GM12873 (cell line): ENCODE measurements around the gene MAST4.

ENCODE experiments used
- CTCF ChIP-seq: IDR thresholded peaks from 2 replicates; pipeline ENCODE4 v1.5.1; 2012; ENCODE audit warnings: low read depth, mild to moderate bottlenecking, moderate library complexity, low read length, control low read depth; ENCODE audit not compliant: insufficient read depth; ENCODE audit errors: missing control alignments

MAST4 gene

DNA sequence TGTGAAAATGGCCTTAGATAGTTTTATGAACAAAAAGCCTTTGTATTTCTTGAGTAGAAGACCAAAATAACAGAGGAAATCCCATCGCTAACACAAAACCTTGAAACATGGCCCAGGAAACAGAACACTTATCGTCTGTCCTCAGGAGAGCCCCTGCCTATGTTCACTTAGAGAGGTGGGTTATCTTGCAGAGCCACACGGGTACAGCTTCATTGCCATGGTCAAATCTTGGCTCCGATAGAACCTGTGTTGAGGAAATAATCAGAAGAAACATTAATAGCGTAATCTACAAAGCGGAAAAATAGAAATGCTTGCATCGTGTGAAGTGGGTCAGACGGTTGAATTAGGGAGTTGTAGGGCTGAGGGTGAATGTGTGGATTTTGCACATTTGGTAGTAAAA is 216.1 kb downstream of the MAST4 start:
- TF ChIP-seq CTCF: no peak

DNA sequence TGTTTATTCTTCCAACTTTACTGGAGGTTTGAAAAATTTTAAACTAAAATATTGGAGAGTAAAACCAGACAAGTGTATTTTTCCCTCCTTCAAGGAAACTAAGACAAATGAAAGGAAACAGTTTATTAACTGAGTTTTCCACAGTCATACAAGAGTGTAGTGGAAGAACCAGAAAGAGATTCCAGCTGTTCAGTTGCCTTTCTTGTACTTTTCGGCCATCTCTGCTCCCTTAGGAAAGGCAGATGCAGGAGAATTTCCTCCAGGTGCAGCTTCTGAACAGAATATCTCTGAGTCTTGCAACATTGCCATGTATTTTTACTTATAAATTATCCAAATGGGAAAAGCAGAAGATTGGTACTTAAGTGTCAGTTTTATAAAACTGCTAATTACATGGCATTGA is 217.1 kb downstream of the MAST4 start:
- TF ChIP-seq CTCF: no peak

DNA sequence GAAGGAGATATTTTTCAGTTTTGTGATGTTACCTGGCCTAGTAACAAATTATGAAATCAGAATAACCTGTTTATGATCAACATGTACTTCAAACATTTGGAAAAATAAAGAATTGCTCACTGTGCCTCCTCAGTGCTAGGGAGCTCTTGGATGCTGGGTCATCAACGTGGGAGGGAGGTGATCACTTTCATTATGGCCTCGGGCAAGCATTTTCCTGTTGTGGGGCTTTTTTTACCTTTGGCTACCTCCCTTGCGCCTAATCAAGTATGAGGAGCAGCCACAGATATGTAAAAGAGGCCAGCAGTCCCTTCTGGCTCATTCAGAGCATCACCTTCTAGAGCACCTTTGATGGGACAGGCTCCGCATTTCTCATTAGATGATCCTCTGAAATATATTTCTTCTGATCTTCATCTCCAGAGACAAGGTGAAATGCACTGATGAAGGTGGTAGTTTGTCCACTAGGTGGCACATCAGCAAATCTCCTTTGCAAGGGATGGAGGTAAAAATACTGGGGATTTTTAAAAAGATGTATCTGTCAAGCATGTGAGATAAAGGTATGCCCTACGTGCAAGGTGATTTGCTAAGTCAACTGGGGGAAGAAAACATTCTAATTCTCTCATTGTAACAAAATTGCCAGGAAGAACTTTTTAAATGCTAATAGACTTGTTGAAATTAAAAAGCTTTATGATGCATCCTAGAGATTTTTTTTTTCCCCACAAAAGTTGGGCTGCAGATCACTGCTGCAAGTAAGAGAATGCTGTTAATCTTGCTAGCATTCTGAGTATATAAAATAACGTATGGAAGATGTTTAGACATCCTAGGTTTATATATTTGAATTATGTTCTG is 218.2 kb downstream of the MAST4 start:
- peak; percentile 71 for TF ChIP-seq CTCF

GRCh38 chr5:66818304-66818934 is 222.2 kb downstream of the MAST4 start:
- TF ChIP-seq CTCF: no peak

DNA sequence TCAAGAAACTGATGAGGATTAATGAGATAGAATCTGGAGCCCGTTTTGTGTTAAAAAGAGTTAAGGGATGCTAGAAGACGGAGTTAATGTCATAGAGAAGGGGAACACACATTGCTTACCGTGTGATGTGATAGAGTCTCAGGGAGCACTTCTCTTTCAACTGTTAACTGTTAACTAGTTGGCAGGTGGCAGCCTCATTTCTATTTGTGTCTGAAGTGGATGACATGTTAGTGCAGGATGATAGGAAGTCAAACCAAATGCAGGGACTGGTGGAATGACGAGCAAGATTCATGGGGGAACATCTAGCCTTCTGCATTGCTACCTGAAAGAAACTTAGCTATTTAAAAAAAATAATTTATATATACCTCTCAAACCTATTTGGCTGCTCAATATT is 222.7 kb downstream of the MAST4 start:
- no peak for TF ChIP-seq CTCF

GRCh38 chr5:66820630-66821207 is 224.5 kb downstream of the MAST4 start:
- TF ChIP-seq CTCF: no peak

GRCh38 chr5:66821688-66822429 is 225.7 kb downstream of the MAST4 start:
- TF ChIP-seq CTCF: no peak
